ENCODE data around the gene VWC2L.

DNA sequence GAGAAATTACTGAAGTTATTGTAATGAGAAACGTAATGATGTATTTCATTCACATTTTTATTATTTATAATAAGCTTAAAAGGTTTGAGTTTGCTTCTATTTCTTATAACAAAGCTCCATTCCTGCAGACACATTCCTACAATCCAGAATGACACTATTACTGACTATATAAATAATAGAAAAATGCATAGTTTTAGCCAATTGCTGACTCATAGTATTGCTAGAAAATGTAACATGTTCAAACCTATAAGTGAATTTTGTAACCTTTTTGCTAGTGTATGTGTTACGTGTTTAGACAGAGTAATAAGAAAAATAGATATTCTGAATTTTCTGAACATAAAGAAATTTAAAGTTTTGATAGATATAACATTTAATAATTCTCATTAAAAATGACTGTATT lies 9.3 kb upstream of the VWC2L start:
- TF ChIP-seq, protein P1, sequence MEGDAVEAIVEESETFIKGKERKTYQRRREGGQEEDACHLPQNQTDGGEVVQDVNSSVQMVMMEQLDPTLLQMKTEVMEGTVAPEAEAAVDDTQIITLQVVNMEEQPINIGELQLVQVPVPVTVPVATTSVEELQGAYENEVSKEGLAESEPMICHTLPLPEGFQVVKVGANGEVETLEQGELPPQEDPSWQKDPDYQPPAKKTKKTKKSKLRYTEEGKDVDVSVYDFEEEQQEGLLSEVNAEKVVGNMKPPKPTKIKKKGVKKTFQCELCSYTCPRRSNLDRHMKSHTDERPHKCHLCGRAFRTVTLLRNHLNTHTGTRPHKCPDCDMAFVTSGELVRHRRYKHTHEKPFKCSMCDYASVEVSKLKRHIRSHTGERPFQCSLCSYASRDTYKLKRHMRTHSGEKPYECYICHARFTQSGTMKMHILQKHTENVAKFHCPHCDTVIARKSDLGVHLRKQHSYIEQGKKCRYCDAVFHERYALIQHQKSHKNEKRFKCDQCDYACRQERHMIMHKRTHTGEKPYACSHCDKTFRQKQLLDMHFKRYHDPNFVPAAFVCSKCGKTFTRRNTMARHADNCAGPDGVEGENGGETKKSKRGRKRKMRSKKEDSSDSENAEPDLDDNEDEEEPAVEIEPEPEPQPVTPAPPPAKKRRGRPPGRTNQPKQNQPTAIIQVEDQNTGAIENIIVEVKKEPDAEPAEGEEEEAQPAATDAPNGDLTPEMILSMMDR (IDR thresholded peaks at IDR 0.05; ENCODE audit: low read depth, low read length, poor library complexity, severe bottlenecking), result no peak
- TF ChIP-seq EZH2phosphoT487 (IDR thresholded peaks at IDR 0.05; ENCODE audit: borderline replicate concordance, low read length), result no peak
